ENCODE data around the gene FCN3.

- TF ChIP-seq POLR2AphosphoS5 (IDR thresholded peaks at IDR 0.05; ENCODE audit: low read depth, low read length), result no peak
- no peak for TF ChIP-seq TAF1 (IDR thresholded peaks at IDR 0.05; ENCODE audit: low read depth, low read length)
- TF ChIP-seq POLR2A (IDR thresholded peaks at IDR 0.05; ENCODE audit: low read depth, low read length), result no peak
- TF ChIP-seq SPI1 (IDR thresholded peaks at IDR 0.05; ENCODE audit: low read depth, low read length), result no peak
- no peak for TF ChIP-seq POU2F2 (IDR thresholded peaks at IDR 0.05; ENCODE audit: low read depth, low read length)
- no peak for TF ChIP-seq PAX5 (IDR thresholded peaks at IDR 0.05; ENCODE audit: insufficient read depth, low read length, severe bottlenecking)
Measured at GRCh38 chr1:27397110-27397509, 22.5 kb upstream of the FCN3 start.
